ENCODE measurements around the gene GPR137C.

Gene GPR137C, protein sequence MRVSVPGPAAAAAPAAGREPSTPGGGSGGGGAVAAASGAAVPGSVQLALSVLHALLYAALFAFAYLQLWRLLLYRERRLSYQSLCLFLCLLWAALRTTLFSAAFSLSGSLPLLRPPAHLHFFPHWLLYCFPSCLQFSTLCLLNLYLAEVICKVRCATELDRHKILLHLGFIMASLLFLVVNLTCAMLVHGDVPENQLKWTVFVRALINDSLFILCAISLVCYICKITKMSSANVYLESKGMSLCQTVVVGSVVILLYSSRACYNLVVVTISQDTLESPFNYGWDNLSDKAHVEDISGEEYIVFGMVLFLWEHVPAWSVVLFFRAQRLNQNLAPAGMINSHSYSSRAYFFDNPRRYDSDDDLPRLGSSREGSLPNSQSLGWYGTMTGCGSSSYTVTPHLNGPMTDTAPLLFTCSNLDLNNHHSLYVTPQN

DNA sequence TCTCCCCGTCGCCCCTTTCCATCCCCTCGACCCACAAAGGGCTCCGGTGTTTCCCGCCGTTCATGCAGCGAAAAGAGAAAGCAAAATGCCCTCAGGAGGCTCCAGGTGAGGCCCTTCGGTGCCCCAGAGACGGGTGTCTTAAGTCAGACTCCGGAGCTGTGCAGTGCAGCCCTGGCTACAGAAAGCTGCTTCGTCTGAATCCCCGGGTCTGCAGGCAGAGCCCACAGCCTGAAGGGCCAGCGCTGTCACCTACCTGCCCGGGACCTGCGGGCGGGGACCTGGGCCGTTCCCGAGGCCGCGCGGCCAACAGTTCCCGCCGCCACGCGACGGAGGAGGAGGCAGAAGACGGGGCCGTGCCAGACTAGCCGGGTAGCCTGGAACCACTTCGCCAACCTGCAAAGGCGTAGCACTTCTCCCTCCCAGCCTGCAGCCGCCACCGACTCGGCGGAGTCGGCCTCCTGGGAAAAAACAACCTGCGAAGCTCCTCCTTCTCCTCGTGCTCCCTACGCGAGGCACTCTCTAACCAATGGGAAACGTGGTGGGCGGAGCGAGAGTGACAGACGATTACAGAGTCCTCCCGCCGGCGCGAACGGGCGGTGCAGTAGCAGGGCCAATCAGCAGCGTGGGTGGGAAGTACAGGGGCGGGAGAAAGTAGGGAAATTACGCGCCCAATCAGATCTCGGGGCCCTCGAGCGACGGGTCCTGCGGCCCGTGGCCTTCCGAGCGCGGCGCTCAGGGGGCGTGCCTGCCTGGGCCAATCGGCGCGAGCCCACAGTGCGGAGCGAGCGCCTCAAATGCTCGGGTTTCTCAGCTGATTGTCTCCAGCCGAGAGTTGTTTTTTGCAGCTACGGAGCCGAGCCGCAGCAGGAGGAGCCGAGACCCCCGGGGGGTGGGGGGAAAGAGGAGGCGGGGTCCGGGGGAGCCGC, at the start of gene GPR137C, which contains the start of gene TXNDC16:
Gene GPR137C (plus strand): TSS at position 774 of the 926 bp plus-strand sequence. CDS start 312 bp downstream, outside the sequence.
Gene TXNDC16 (minus strand): TSS at position 443 of the 926 bp plus-strand sequence. CDS start 8,948 bp downstream, outside the sequence.
- peak; percentile 97 for DNase-seq

DNA sequence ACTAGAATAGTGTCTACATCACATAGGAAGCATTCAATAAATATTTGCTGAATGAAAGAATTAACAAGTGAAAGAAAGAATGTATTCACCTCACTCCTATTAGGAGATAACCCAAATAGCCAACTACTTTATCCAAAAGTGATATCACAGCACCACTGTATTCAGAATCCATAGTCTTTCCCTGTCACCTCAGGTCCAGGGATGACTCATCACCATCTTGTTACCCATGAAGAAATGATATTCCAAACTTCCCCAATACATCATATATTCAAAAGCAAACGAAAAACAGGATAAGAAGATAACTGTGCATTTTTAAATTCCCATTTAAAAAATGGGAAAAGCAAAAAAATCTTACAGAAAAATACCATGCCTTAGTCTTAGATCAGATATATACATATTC, 39.4 kb upstream of the GPR137C start:
- no peak for DNase-seq

DNA sequence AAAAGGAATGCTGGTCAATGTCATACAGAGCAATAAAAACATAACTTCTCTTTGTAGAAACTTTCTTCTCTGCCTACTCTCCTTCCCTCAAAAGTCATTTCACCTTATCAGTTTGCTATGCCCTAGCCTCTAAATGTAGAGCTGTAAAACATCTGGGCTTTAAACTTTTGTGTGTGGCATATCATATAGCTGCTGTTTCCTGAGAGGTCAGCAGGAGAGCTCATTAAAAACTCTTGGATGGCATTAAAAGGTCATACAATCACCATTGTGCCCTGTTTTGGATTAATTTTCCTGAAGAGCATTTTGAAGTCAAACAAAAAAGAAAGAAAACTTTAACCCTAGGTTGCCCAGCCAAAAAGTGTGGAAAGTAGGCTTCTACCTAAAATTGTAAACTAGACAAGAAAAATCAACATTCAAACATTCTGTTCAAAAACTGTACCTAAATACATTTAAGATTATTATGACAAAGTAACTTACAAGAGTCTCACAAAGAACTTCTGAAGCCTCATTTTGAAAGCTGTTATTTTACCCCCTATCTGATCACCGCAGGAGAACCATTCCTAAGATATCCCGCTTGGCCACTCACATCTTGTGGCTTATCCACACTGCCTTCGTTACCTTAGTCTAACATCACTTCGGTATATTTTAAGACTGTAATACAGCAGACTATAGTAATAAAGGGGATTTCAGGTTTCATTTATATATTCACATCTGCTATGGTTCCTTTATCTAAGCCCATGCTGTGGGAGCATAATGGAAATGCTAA, 38.4 kb upstream of the GPR137C start:
- no peak for DNase-seq

DNA sequence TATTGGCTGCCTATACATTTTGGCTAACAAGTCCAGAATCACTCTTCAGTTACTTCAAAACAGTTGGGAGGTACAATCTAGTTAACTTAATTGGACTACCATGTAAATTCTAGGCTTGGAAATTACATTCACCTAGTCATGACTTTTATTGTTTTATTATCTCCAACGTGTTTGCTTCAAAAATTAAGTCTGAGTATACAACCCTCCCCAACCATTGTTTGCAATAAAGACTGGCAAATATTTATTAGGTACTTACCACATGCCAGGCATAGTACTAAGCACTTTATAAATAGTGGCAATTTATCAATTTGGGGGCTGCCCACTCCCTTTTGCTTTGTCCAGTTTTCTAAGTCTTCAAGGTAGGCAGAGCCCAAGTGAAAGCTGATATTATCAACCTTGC, 30.6 kb upstream of the GPR137C start:
- no peak for DNase-seq

DNA sequence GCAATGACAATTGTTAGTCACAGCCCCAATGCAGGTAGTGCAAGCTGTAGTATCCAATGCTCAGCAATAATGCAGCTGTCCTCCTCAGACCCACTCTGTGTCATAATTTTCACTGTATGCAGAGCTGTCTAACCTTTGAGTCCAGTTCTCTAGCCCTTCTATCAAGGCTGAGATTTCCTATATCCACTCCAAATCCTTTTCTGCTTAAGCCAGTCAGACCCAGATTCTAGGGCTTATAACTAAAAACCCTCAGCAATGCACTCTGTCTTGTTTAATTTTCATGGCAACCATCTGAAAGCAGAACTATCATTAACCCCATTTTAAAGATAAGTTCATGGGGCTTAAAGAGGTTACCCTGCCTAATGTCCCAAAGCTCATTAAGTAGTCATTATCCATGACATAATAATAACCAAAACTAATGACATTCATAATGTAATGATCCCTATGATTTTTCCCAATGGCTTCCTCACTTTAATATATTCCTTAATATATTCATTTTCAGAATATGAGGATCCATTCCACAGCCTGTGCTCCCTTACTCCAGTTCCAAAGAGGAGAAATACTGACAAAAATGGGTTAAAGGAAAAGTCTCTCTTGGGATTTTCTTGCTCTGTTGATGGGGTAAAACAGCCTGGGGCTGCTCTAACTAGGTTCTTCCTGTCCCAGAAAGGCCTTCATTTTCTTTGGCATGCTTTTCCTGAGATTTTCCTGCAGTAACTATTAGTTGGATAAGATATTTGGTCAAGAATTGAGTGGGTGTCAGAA, 29.9 kb upstream of the GPR137C start:
- no peak for DNase-seq

DNA sequence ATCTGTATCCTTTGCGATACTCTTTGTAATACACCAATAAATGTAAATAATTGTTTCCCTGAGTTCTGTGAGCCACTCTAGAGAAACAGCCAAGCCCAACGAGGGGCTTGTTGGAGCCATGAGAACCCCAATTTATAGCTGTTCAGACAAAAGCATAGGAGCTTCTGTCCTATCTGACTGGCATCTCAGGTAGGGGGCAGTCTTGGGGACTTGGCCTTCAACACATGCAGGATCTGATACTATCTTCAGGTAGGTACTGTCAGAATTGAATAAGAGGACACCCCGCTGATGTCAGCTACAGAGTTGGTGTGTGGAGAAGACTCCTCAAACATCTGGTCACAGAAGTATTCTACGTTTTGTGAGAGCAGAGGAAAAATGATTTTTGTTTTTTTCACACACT, 25.6 kb upstream of the GPR137C start:
- DNase-seq, result no peak

DNA sequence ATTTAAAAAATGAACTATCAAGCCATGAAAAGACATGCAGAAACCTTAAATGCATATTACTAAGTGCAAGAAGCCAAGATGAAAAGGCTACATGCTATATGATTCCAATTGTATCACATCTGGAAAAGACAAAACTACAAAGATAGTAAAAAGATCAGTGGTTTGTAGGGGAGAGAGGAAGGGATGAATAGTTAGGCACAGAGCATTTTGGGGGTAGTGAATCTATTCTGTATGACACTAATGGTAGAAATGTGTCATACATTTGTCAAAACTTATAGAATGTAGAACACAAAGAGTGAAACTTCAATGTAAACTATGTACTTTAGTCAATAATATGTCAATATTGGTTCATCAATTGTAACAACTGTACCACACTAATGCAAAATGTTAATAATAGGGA, 21.2 kb upstream of the GPR137C start:
- no peak for DNase-seq

DNA sequence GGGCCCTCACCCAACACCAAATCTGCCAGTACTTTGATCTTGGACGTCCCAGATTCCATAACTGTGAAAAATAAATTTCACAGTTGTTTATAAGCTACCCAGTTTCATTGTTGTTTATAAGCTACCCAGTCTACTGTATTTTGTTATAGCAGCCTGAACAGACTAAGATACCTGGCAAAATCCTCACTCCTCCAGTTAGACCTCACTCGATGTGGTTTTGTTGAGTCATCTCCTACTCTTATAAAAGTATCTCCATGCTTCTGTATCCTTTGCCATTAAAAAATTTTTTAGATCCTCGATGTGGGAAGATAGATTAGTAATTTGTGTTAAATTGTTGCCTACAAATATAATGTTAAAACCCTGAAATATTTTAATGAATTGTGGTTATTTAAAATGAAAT, 16.4 kb upstream of the GPR137C start:
- no peak for DNase-seq

DNA sequence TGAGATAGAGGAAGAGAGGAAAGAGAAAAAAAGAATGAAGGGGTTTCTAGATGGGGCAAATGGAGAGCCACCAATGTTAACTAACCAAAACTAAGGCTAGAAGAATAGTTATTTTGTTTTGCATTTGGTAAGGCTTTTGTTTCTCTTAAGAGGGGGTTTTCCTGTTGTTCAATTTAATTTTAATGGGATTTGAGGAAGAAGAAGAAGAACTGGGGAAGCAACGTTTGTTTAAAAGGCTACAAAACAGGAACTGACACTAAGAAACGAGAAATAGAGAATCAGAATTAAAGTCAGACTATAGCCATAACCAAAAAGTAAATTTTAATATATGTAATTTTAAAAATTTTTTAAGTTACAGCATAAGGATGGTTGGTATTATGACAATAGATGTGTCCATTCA, 14.0 kb upstream of the GPR137C start:
- no peak for DNase-seq

DNA sequence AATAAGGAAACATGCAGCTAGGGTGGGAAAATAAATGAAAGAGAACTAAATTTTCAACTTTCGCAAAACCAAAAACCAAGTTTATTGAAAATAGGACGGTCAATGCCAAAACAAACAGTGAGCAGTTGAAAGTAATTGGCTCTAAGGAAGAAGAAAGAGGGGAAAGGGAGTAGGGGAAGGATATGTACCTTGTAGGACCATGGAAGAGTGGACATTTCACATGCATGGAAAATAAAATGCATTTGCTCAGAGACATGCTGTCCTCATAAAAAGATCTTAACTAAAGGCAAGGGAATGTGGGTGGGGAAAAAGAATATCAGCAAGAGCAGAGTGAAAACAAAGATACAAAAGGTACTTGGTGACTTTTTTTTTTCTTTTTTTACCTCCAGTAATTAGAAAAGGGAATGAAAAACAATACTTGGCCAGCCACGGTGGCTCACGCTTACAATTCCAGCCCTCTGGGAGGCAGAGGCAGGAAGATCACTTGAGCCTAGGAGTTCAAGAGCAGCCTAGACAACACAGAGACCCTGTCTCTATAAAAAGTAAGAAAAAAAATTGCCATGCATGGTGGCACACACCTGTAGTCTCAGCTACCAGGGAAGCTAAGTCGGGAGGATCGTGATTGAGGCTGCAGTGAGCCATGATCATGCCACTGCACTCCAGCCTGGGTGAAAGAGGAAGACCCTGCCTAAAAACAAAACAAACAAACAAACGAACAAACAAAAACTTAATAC, 6.9 kb upstream of the GPR137C start:
- no peak for DNase-seq

DNA sequence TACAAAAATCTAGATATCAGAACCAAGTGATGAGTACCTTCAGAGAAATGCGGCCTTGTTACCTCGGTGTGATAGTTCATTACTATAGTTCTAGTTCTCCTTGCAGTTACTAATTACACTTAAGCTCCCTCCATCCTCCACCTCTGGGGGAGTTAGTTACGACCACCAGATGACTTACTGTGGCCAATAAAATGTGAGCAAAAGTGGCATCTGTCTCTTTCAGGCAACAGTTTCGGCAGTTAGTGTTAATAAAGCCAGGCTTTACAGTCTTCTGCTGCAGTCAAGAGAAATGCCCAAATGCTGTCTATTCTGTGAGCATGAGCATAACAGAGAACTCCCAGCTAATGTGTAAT, 6.3 kb upstream of the GPR137C start:
- no peak for DNase-seq

DNA sequence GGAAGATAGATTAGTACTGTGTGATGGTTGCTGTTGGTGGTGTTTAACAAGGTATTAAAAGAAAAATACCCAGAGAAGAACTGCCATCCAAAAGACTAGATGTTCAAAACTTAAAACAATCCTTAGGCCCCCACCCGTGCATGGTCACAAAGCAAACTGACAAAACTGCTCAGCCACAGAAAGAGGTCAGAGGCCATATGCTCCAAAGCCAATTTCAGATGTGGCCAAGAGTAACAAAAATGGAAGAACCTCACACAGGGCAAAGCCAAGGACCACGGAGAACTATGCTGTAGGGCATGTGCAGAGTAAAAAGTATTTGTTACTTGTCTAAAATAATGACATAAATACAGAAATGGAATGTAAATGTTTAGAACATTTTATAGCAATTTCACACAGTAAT, 5.6 kb upstream of the GPR137C start:
- no peak for DNase-seq

DNA sequence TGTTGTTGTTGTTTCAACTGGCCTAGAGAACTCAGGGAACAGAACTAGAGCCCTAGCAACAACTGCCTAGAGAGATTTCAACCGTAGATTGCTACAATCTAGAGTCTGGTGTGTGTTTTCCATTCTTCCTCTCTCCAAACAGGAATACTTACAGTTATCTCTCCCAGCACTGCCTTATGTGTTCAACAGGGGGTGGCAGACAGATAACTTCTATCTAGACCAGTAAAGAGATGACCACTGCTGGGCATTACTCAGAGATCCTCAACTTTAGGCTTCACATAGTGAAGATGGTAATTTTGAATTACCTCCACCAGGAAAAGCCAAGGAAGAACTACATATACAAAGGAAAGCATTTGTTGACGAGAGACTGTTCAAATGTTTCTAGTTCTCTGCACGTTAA, 5.1 kb upstream of the GPR137C start:
- DNase-seq, result no peak

DNA sequence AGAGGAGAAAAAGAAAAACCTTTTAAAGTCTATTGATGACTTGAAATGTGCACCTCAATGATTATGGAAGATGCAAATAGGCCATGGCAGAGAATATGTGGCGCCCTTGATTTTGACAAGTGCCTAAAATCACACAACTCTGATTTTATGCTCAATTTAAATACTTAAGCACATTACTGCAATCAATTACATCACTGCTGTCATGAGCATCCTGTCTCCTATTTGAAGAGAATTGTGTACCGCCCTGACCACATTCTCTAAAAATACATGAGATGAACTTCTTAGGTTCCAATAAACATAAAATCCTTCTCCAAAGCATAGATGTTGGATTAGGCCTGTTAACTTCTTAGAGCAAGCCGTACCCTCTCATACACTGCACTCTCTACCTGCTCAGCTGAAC, 2.0 kb upstream of the GPR137C start:
- no peak for DNase-seq

DNA sequence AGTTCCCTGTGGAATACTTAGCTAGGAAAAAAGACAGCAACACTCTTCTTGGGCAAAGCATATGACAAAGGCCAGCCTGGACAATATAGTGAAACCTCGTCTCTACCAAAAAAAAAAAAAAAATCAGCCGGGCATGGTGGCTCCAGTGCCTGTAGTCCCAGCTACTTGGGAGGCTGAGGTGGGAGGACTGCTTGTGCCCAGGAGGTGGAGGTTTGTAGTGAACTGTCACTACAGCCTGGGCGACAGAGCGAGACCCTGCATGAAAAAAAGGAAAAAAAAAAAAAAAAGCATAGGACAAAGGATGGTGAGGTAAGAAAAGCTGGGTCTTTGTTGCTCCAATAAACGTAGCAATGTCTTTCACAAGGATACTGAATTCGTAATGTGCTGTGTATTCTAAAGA, 1.4 kb upstream of the GPR137C start:
- DNase-seq, result no peak

DNA sequence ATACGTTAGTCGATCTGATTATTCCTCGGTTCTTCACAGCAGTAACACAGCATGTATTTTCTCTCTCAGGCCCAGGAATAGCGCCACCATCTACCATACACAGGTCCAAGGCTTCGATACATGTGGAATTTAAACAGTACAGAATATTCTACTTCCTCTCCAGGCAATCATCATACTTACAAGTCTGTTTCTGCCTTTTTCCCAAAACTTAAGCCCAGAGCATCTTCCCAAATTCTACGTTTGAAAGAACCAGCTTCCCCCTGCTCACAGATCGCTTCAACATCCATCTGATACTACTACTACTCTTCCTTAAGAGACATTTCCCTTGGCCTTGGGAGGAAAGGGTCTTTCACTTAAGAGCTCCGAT, 957 bp upstream of the GPR137C start:
- DNase-seq, result no peak

DNA sequence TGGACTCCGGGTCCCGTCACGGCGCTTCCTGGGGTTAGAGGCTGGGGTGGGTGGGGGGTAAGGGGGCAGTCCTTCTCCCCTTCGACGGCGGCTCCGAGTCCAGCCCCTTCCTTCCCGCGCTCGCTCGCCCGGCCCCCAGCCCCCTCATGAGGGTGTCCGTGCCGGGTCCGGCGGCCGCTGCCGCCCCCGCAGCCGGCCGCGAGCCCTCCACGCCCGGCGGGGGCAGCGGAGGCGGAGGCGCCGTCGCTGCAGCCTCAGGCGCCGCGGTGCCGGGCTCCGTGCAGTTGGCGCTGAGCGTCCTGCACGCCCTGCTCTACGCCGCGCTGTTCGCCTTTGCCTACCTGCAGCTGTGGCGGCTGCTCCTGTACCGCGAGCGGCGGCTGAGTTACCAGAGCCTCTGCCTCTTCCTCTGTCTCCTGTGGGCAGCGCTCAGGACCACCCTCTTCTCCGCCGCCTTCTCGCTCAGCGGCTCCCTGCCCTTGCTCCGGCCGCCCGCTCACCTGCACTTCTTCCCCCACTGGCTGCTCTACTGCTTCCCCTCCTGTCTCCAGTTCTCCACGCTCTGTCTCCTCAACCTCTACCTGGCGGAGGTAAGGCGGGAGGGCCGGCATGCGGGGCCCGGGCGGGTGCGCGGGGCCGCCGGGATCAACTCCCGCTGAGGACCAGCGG, 500 bp downstream of the GPR137C start:
- DNase-seq, result peak; percentile 63

DNA sequence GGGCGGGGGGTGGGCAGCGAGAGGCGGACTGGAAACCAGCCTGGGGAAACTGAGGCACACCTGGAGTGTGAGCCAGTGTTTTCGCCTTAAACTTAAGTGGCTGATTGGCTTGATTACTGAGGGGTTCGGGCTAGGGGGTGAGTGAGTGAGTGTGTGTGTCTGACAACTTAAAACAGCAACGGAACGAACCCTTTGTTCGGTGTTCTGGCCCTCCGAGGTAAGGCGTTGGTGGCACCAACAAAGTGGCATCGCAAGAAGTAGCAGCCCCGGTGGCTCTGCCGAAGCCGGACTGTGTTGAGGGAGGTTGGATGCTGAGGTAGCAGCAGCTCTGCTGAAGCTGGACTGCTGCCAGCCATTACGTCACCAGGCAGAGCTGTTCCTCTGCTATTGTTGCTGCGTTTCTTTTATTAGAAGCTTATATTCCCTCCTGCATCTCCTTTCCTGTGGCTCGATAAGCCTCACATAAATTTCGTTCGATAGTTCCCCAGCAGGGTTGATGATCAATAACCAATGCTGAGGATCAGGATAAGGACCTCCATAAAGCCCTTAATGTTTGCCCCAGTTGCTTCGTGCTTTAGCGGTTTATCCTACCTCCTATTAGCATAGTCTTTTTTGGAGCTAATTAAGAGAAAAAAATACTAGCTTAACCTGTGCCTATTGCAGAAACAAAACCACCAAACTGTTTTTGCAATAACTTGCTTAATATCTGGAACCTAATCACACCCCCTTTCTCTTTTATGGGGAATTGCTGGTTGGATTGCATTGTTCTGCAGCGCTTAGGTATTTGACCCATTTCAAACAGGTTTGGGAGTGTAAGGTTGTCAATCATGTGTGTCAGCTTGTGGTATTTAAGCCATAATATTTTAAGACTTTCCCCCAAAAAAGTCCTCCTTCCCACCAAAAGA, 1.3 kb downstream of the GPR137C start:
- peak; percentile 84 for DNase-seq

DNA sequence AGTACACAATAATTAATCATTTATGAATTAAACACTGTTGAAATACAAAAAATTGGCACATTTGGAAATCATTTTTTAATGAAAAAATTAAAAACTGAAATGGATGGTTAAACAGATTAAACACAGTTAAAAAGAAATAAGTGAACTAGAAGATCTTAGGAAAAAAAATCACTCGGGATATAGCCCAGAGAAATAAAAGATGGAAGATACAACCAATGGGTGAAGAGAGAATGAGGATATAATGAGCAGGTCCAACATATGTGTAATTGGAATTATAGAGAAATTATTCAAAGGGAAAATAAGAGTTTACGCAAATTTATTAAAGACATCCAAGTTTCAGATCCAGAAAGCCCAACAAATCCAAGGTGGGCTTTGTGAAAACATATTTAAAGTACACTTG, 6.1 kb downstream of the GPR137C start:
- DNase-seq, result no peak

DNA sequence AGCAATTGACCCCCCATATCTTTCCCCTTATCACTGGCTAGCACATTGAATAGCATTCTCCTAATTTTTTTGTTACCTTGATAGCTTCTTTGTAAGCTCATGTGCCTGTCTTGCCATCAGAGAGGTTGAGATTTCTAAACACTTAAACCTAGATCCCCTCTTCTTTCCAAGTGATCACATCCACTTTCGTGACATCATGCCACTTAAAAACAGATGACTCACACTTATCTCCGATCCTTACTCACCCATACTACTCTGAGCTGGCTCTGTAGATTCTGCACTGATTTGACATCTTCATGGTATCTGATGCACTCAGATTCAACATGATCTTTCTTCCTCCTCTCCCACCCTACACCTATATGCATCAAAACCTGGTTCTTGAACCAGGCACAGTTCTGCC, 10.5 kb downstream of the GPR137C start:
- DNase-seq, result no peak

Data from activated T-cell treated with anti-CD3 and anti-CD28 coated beads, Interleukin-2, amount 50 U/mL, for 1 hour (primary cell).